SK-N-SH (cell line): ENCODE results near the gene RAMP1. TPM values are rescaled to one million over a fixed set of nuclear protein-coding genes. Genes with fewer than 3 reads are reported as not detected.

ENCODE experiments used
- CTCF ChIA-PET: fragments of 300-600, 350-600 bp; formaldehyde crosslinking; extraction: SDS; loops from one replicate; lab custom pipeline; 2021; lab: Yijun Ruan, JAX
- POLR2A ChIA-PET: fragments of 350-600 bp; sonication (Branson Sonifier 250); formaldehyde crosslinking; extraction: SDS; loops from one replicate; lab custom pipeline; 2020; ENCODE audit warnings: antibody characterized with exemption, inconsistent platforms; lab: Yijun Ruan, JAX
- DNase-seq: peaks from one replicate; pipeline ENCODE4 v3.0.0; 2012
- H2AFZ ChIP-seq: fragments of 200-600 bp; sonication (generic); 2 replicates; pipeline ENCODE4 v1.8.1; 2016; ENCODE audit warnings: antibody characterized with exemption, mild to moderate bottlenecking, low read depth
- H3F3A ChIP-seq: fragments of 200-600 bp; sonication (generic); replicated peaks from 2 replicates; pipeline ENCODE3; 2016; ENCODE audit warnings: antibody characterized with exemption, mild to moderate bottlenecking; ENCODE audit not compliant: insufficient read depth
- H3K27ac ChIP-seq, 2 experiments: fragments of 200-500 bp in 1 of 2; fragments of 200-600 bp in 1 of 2; sonication (Bioruptor generic) in 1 of 2; sonication (generic), shearing (Covaris generic) in 1 of 2; 2 replicates each; pipeline versions ENCODE4 v1.5.1 to v1.6.1; 2014 to 2016; ENCODE audit warnings: low read depth in 2 of 2, inconsistent platforms in 1 of 2, low read length in 1 of 2, mild to moderate bottlenecking in 1 of 2, mixed read lengths in 1 of 2
- H3K27me3 ChIP-seq: fragments of 200-600 bp; sonication (generic), shearing (Covaris generic); 2 replicates; pipeline ENCODE4 v1.6.1; 2016; ENCODE audit warnings: mixed run types; ENCODE audit not compliant: insufficient read depth
- H3K36me3 ChIP-seq, 2 experiments: fragments of 200-500 bp in 1 of 2; fragments of 200-600 bp in 1 of 2; sonication (Bioruptor generic) in 1 of 2; sonication (generic) in 1 of 2; replicated peaks in 1 of 2; 2 replicates each; pipeline versions ENCODE3 to v1.5.1; 2014 to 2016; ENCODE audit warnings: low read length in 1 of 2, mild to moderate bottlenecking in 1 of 2; ENCODE audit not compliant: insufficient read depth in 2 of 2, control insufficient read depth in 1 of 2
- H3K4me1 ChIP-seq, 2 experiments: fragments of 200-500 bp in 1 of 2; fragments of 200-600 bp in 1 of 2; sonication (Bioruptor generic) in 1 of 2; sonication (generic), shearing (Covaris generic) in 1 of 2; 2 replicates each; pipeline versions ENCODE4 v1.5.1 to v1.6.1; 2014 to 2016; ENCODE audit warnings: low read depth in 1 of 2, low read length in 1 of 2, mixed run types in 1 of 2; ENCODE audit not compliant: insufficient read depth in 2 of 2, control insufficient read depth in 1 of 2
- H3K4me2 ChIP-seq: fragments of 200-600 bp; sonication (generic), shearing (Covaris generic); 2 replicates; pipeline ENCODE4 v1.6.1; 2017; ENCODE audit warnings: mixed run types
- H3K4me3 ChIP-seq, 2 experiments: fragments of 200-500 bp in 1 of 2; fragments of 200-600 bp in 1 of 2; sonication (Bioruptor generic) in 1 of 2; sonication (generic), shearing (Covaris generic) in 1 of 2; 2 replicates each; pipeline versions ENCODE4 v1.5.1 to v1.8.1; 2014 to 2016; ENCODE audit warnings: low read depth in 2 of 2, inconsistent platforms in 1 of 2, low read length in 1 of 2, mild to moderate bottlenecking in 1 of 2, mixed read lengths in 1 of 2, moderate library complexity in 1 of 2
- H3K79me2 ChIP-seq: fragments of 200-600 bp; sonication (generic); 2 replicates; pipeline ENCODE4 v1.8.1; 2017; ENCODE audit warnings: mild to moderate bottlenecking; ENCODE audit not compliant: insufficient read depth
- H3K9ac ChIP-seq: fragments of 200-600 bp; sonication (generic); 2 replicates; pipeline ENCODE4 v1.6.1; 2017; ENCODE audit warnings: mixed run types
- H3K9me2 ChIP-seq: fragments of 200-600 bp; sonication (generic); 2 replicates; pipeline ENCODE4 v1.6.1; 2017; ENCODE audit warnings: mixed run types
- H3K9me3 ChIP-seq: fragments of 200-600 bp; sonication (generic); 2 replicates; pipeline ENCODE4 v1.6.1; 2017; ENCODE audit warnings: mixed run types, mild to moderate bottlenecking, moderate library complexity
- H4K20me1 ChIP-seq: fragments of 200-600 bp; sonication (generic); 2 replicates; pipeline ENCODE4 v1.6.1; 2017; ENCODE audit warnings: mild to moderate bottlenecking, mixed run types; ENCODE audit not compliant: insufficient read depth
- ELF1 ChIP-seq: IDR thresholded peaks from 2 replicates; pipeline ENCODE4 v1.4.0; 2012
- EP300 ChIP-seq, 2 experiments: IDR thresholded peaks; 2 replicates each; pipeline versions ENCODE4 v1.4.0 to v1.6.1; 2012; ENCODE audit warnings: borderline replicate concordance in 1 of 2, low read depth in 1 of 2, low read length in 1 of 2
- JUND ChIP-seq: IDR thresholded peaks from 2 replicates; pipeline ENCODE4 v1.4.0; 2012
- MEF2A ChIP-seq: IDR thresholded peaks from 2 replicates; pipeline ENCODE4 v1.4.0; 2012; ENCODE audit warnings: low read depth, borderline replicate concordance
- MXI1 ChIP-seq: IDR thresholded peaks from 2 replicates; pipeline ENCODE4 v1.6.1; 2012; ENCODE audit warnings: mild to moderate bottlenecking, low read depth, low read length, improper control_type of control experiment
- NFIC ChIP-seq: IDR thresholded peaks from 2 replicates; pipeline ENCODE4 v1.4.0; 2012; ENCODE audit warnings: borderline replicate concordance
- NRF1 ChIP-seq: IDR thresholded peaks from 2 replicates; pipeline ENCODE4 v1.6.1; 2012; ENCODE audit warnings: low read depth, mild to moderate bottlenecking, low read length
- RAD21 ChIP-seq: IDR thresholded peaks from 2 replicates; pipeline ENCODE4 v1.6.1; 2012; ENCODE audit warnings: mild to moderate bottlenecking, low read length
- RCOR1 ChIP-seq: fragments of 150-350 bp; IDR thresholded peaks from 2 replicates; pipeline ENCODE4 v1.6.1; 2017; ENCODE audit warnings: antibody characterized with exemption, low read length
- RFX5 ChIP-seq: IDR thresholded peaks from 2 replicates; pipeline ENCODE4 v1.6.1; 2012; ENCODE audit warnings: mild to moderate bottlenecking, improper control_type of control experiment, low read length
- RXRA ChIP-seq: IDR thresholded peaks from 2 replicates; pipeline ENCODE4 v1.4.0; 2012; ENCODE audit warnings: low read depth, mild to moderate bottlenecking, borderline replicate concordance
- SIN3A ChIP-seq: IDR thresholded peaks from 2 replicates; pipeline ENCODE4 v1.6.1; 2012; ENCODE audit warnings: low read depth, mild to moderate bottlenecking, low read length, moderate library complexity, borderline replicate concordance
- TAF1 ChIP-seq: IDR thresholded peaks from 2 replicates; pipeline ENCODE4 v1.6.1; 2012; ENCODE audit warnings: low read depth, mild to moderate bottlenecking, low read length, moderate library complexity, borderline replicate concordance
- TEAD4 ChIP-seq: IDR thresholded peaks from 2 replicates; pipeline ENCODE4 v1.4.0; 2012; ENCODE audit warnings: mild to moderate bottlenecking, borderline replicate concordance; ENCODE audit not compliant: insufficient read depth
- YY1 ChIP-seq: IDR thresholded peaks from 2 replicates; pipeline ENCODE4 v1.4.0; 2012; ENCODE audit warnings: low read depth, mild to moderate bottlenecking
- WGBS: methylation state at CpG from one replicate; pipeline ENCODE4 v1.1.6; 2017; ENCODE audit warnings: low lambda C conversion rate; 5-methylcytosine and 5-hydroxymethylcytosine counted together
- polyA plus RNA-seq, 3 experiments: library from polyadenylated mRNA; depleted of rRNA; stranded (reverse); fragments of >200 nt; gene quantifications; 2 replicates each; pipeline ENCODE4 v1.2.3, GENCODE V29; 2012
- TF ChIP-seq, protein P1 (sequence below): fragments of 150-350 bp; IDR thresholded peaks from 2 replicates; pipeline ENCODE4 v1.6.1; 2017; ENCODE audit warnings: antibody characterized with exemption, low read length, low read depth, borderline replicate concordance
- TF ChIP-seq, protein P2 (sequence below): IDR thresholded peaks from 2 replicates; pipeline ENCODE4 v1.4.0; 2012; ENCODE audit warnings: low read depth
- TF ChIP-seq, protein P3 (sequence below): fragments of 150-350 bp; IDR thresholded peaks from 2 replicates; pipeline ENCODE4 v1.6.1; 2016; ENCODE audit warnings: mild to moderate bottlenecking, low read depth, low read length
- TF ChIP-seq, protein P4 (sequence below): IDR thresholded peaks from 2 replicates; pipeline ENCODE4 v1.4.0; 2012; ENCODE audit warnings: low read depth, borderline replicate concordance

Gene RAMP1
- polyA plus RNA-seq, 1 of the 3 experiments (the other 2 are of a cell fraction), result 27.9 TPM

DNA sequence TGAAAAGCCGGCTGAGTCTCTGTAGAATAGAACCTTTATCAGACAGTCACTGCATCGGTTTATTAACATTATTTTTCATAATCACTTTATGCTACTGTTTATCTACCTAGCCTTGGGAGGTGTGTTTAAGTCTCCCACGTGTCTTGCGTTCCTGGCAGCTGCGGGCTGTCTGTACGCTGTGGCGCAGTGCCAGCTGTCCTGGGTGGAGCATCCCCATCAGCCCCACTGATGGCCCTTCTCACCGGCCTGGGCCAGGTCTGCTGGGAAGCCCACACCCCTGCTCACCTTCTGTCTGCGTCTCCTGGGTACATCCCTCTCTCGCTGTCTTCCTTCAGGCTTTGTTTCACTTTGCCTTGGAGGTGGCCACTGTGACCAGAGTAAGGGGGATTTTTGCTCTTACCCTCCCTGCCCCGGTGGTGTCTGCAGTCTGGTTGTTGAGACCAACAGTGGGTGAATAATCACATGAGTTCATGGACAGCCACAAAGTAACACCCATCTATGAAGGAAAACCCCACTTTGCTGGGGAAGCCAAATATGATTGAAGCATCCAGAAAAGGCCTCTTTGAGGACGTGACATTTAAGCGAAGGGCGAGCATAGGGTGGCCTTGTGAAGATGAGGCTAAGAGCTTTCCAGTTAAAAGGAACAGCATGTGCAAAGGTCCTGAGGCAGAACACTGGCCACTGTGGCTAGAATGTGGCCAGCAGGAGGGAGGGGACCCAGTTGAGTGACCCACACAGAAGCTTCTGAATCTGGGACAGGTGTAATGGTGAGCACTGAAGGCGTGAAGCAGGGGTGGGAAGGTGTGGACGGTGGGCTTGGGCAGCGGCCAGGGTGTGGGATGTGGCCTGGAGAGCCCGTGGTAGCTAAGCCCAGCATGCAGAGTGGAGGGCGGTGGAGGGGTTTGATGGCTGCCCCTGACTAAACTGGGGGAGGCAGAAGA is 41.7 kb downstream of the RAMP1 start:
- Histone ChIP-seq H3K36me3 (no peaks in the 10 kb centered on the region), H3F3A (no peaks in the 10 kb centered on the region), H3K4me1 (peaks cover 11 to 31% of the 10 kb centered on the region in 2 experiments; a peak in 3 of 4 replicates), H4K20me1 (no peaks in the 10 kb centered on the region), H3K27me3 (no peaks in the 10 kb centered on the region), H3K9me3 (no peaks in the 10 kb centered on the region), H3K9me2 (no peaks in the 10 kb centered on the region), H3K79me2 (no peaks in the 10 kb centered on the region), H2AFZ (no peak overlapping the region), H3K4me3 (no peak overlapping the region), H3K9ac (no peak overlapping the region), H3K4me2 (no peak overlapping the region), H3K27ac (peak overlapping the region in 1 of 2 experiments; percentile 59; a peak in 2 of 4 replicates)
- WGBS, result 87% methylated on average over 17 of the region's 19 CpGs
- TF ChIP-seq RCOR1, result no peak
- TF ChIP-seq, protein P1, sequence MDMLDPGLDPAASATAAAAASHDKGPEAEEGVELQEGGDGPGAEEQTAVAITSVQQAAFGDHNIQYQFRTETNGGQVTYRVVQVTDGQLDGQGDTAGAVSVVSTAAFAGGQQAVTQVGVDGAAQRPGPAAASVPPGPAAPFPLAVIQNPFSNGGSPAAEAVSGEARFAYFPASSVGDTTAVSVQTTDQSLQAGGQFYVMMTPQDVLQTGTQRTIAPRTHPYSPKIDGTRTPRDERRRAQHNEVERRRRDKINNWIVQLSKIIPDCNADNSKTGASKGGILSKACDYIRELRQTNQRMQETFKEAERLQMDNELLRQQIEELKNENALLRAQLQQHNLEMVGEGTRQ, result no peak
- no peak for TF ChIP-seq SIN3A
- TF ChIP-seq ELF1, result no peak
- TF ChIP-seq NFIC, result no peak
- no peak for TF ChIP-seq EP300 (IDR thresholded peaks at IDR 0.05; ENCODE audit: borderline replicate concordance in 1 of 2, low read depth in 1 of 2, low read length in 1 of 2)
- no peak for TF ChIP-seq JUND
- no peak for TF ChIP-seq TEAD4
- TF ChIP-seq, protein P2, sequence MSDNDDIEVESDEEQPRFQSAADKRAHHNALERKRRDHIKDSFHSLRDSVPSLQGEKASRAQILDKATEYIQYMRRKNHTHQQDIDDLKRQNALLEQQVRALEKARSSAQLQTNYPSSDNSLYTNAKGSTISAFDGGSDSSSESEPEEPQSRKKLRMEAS, result no peak
- no peak for TF ChIP-seq MEF2A
- TF ChIP-seq TAF1, result no peak
- no peak for TF ChIP-seq NRF1
- TF ChIP-seq, protein P3, sequence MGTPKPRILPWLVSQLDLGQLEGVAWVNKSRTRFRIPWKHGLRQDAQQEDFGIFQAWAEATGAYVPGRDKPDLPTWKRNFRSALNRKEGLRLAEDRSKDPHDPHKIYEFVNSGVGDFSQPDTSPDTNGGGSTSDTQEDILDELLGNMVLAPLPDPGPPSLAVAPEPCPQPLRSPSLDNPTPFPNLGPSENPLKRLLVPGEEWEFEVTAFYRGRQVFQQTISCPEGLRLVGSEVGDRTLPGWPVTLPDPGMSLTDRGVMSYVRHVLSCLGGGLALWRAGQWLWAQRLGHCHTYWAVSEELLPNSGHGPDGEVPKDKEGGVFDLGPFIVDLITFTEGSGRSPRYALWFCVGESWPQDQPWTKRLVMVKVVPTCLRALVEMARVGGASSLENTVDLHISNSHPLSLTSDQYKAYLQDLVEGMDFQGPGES, result no peak
- no peak for TF ChIP-seq RFX5
- TF ChIP-seq RXRA, result no peak
- TF ChIP-seq MXI1, result no peak
- no peak for TF ChIP-seq RAD21
- TF ChIP-seq, protein P4, sequence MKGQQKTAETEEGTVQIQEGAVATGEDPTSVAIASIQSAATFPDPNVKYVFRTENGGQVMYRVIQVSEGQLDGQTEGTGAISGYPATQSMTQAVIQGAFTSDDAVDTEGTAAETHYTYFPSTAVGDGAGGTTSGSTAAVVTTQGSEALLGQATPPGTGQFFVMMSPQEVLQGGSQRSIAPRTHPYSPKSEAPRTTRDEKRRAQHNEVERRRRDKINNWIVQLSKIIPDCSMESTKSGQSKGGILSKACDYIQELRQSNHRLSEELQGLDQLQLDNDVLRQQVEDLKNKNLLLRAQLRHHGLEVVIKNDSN, result no peak
- TF ChIP-seq YY1, result no peak
- DNase-seq, result no peak
- ChIA-PET POLR2A (no interaction called here), CTCF (interaction anchor here (1.2 kb wide), 1 partner anchor 22 kb away, joined by 6 read pairs; no protein-coding TSS in a partner anchor)
